H1 (cell line): ENCODE results near the gene FLNA. TPM values are rescaled to one million over a fixed set of nuclear protein-coding genes. Genes with fewer than 3 reads are reported as not detected.

ENCODE experiments used
- CBX8 ChIP-seq: fragments of 300-800, 300-1000 bp; sonication (generic); IDR thresholded peaks from 2 replicates; pipeline ENCODE4 v1.7.1; 2016; ENCODE audit warnings: low read depth, low read length, borderline replicate concordance
- CHD7 ChIP-seq: fragments of 300-600 bp; sonication (generic); IDR thresholded peaks from 2 replicates; pipeline ENCODE4 v1.7.1; 2012; ENCODE audit warnings: low read length, moderate library complexity, mild to moderate bottlenecking, inconsistent platforms; ENCODE audit not compliant: insufficient replicate concordance
- CTBP2 ChIP-seq: IDR thresholded peaks from 2 replicates; pipeline ENCODE4 v1.7.0; 2011; ENCODE audit warnings: borderline replicate concordance, mild to moderate bottlenecking, moderate library complexity, mixed read lengths, low read length; ENCODE audit not compliant: insufficient read depth, insufficient read length
- E2F6 ChIP-seq: IDR thresholded peaks from 2 replicates; pipeline ENCODE4 v1.6.1; 2012; ENCODE audit warnings: inconsistent platforms
- GABPA ChIP-seq: IDR thresholded peaks from 2 replicates; pipeline ENCODE4 v1.6.1; 2011; ENCODE audit warnings: mild to moderate bottlenecking, low read length, moderate library complexity, borderline replicate concordance; ENCODE audit not compliant: insufficient read depth
- KDM1A ChIP-seq: fragments of 200-600, 300-600 bp; sonication (generic); IDR thresholded peaks from 2 replicates; pipeline ENCODE4 v1.7.1; 2016; ENCODE audit warnings: mild to moderate bottlenecking, low read length, borderline replicate concordance
- POU5F1 ChIP-seq: IDR thresholded peaks from 2 replicates; pipeline ENCODE4 v1.6.1; 2011; ENCODE audit warnings: low read depth, mild to moderate bottlenecking, low read length, moderate library complexity
- TAF7 ChIP-seq: optimal IDR thresholded peaks from 2 replicates; pipeline ENCODE3; 2011; ENCODE audit warnings: low read depth, mild to moderate bottlenecking, inconsistent platforms, low read length, moderate library complexity, borderline replicate concordance
- YY1 ChIP-seq: IDR thresholded peaks from 2 replicates; pipeline ENCODE4 v1.6.1; 2011; ENCODE audit warnings: low read depth, mild to moderate bottlenecking, low read length
- ZNF274 ChIP-seq: IDR thresholded peaks from 2 replicates; pipeline ENCODE4 v1.7.0; 2012; ENCODE audit warnings: low read length, borderline replicate concordance; ENCODE audit errors: extremely low read depth
- polyA plus RNA-seq, 7 experiments: library from polyadenylated mRNA; depleted of rRNA in 3 of 7; stranded (reverse) in 5 of 7; unstranded in 2 of 7; fragments of >200 nt in 5 of 7; fragments of 200-250 nt in 2 of 7; gene quantifications; 1 replicate in 5 of 7; 2 replicates in 1 of 7; 4 replicates in 1 of 7; pipeline versions ENCODE4 v1.2.1 to v1.2.3, GENCODE V29; 2011 to 2013; ENCODE audit warnings: missing spikeins in 2 of 7, mixed read lengths in 2 of 7
- total RNA-seq: library from RNA; stranded (reverse); fragmentation: NEBNext Ultra II Directional; extraction: Animal tissue kit (Norgen Biotek cat#: 25700); gene quantifications from 2 replicates; pipeline ENCODE4 v1.2.1, GENCODE V29; 2021

Gene FLNA
- total and polyA plus RNA-seq, 2 of the 8 experiments (the other 6 are each of a cell fraction or from before 2014, with no cell fraction given) = 315 to 925 TPM

GRCh38 chrX:154303476-154303875 lies 71.0 kb downstream of the FLNA start (continued):
- no peak for TF ChIP-seq CHD7
- no peak for TF ChIP-seq TAF7
- TF ChIP-seq YY1 = no peak
- TF ChIP-seq ZNF274 = no peak
- TF ChIP-seq E2F6 = no peak
- no peak for TF ChIP-seq POU5F1
- no peak for TF ChIP-seq CBX8
- no peak for TF ChIP-seq CTBP2
- TF ChIP-seq KDM1A = no peak
- no peak for TF ChIP-seq GABPA
